HK-2 (cell line): ENCODE measurements around the gene ANO4.
"Not testable (repeated sequence)": the region's sequence is repeated elsewhere in the genome, so short reads cannot be mapped to it uniquely, and the experiment has no call there.

Experiments
- DNase-seq: peaks from one replicate; pipeline ENCODE4 v3.0.0-alpha.2; 2018; ENCODE audit not compliant: unreplicated experiment

ANO4 gene

DNA sequence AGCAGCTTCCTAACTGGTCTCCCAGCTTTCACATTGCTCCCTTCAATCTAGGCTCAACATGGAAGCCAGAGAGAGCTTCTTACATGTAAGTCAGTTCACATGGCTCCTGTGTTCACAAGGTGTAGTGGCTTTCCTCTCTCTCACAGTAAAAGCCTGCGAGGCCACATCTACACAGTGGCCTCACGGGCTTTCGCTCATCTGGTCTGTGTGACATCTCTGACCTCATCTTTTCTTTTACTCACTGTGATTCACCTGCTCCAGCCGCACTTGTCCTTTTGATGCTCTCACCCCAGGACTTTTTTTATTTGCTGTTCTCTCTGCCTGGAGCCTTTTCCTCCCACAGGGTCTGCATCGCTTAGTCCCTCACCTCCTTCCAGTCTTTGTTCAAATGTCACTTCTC is 293.3 kb downstream of the ANO4 start:
- DNase-seq, result no peak

DNA sequence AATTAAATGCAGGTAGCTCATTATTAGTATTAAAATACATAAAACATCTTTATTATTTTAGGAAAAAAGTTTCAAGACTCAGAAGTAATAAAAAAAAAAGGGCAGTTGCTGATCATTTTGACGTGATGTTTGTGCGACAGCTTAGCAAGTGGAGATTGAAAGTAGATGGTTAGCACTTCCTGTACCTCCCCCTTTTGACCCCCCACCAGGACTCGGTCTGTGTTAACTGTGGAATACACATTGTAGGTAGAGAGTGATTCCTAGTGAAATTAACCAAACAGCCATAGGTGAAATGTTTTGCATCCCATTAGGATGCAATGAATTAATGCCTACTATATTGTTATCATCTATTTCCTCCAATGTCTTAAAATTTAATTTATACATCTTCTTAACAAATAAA is 294.7 kb downstream of the ANO4 start:
- no peak for DNase-seq

DNA sequence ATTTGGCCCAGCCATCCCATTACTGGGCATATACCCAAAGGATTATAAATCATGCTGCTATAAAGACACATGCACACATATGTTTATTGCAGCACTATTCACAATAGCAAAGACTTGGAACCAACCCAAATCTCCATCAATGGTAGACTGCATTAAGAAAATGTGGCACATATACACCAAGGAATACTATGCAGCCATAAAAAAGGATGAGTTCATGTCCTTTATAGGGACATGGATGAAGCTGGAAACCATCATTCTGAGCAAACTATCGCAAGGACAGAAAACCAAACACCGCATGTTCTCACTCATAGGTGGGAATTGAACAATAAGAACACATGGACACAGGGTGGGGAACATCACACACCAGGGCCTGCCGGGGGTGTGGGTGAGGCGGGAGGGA is 295.6 kb downstream of the ANO4 start:
- not testable (repeated sequence) for DNase-seq

DNA sequence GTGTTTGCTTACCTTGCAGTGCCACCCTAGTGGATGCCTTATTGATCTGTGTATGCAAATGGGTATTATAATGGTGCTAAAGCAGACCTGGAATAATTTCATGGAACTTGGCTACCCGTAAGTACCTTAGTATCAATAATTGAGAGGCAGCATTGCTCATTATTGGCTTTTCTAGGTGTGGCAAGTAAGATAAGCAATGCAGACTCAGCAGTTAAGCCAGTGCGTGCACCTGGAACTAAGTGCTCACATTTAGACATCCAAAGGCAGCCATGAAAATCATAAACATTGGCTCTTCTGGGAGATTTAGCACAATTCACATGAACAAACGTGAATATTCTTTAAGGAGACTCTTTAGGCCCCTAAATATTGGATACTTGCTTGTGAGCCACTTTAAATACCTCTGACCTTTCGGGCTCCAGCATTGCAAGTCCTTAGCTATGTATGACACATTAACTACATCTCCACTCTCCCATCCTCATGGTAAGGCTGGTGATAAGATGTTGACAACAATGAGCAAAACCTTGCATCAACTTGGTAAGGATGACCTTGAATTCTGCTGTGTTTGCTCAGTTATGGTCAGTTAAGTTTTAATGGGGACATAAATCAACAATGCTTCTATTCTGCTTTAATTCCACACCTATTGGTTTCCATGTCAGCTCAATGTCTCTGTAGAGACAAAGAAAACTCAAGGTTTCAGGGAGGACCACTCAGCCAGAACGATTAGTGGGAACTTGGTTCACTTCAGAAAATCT is 303.4 kb downstream of the ANO4 start:
- DNase-seq, result no peak

DNA sequence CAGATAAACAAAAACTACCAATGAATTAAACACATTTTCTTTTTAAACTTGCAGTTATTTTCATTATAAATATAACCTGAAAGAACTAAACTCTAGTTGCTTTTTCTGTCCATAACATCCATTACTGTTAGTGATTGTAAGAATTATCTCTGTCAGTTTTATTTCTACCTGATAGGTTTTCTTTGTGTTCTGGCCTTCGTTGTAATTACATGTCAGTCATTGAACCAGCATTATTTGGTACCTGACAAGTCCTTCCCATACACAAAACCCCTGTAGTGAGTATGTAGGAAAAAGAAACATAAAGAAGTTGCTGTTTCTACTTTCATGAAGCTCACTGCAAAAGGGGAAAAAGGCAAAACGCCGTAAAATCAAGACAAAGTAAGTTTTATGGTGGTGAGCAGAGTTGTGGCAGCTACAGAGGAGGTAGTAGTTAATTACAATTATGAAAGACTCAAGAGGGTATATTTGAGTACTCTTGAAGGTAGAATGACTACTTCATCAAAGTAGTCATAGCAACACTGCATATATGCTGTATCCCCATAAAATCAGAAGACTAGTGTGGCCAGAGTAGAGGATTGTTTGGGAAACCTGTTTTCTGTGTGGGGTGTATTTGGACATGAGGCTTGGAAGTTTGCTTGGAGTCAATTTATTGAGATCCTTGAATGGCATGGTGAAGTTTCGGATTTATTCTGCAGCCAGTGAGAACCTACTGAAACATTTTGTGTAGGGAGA is 312.6 kb downstream of the ANO4 start:
- DNase-seq, result no peak

DNA sequence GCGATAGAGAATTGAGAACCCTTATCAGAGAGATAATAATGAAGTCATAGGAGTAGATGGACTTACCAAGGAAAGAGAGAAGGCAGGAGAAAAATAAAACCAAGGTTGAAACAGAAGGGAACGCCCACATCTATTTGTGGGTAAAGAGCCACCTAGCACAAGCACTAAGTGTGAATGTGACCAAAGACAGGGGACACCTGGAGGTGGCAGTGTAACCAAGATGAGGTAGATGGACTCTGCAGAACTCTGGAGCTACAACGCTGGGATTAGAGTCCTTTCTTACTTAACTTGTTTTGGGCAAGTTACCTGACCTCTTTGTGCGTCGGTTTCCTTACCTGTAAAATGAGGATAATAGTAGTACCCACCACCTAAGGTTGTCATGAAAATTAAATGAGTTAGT is 313.6 kb downstream of the ANO4 start:
- no peak for DNase-seq

DNA sequence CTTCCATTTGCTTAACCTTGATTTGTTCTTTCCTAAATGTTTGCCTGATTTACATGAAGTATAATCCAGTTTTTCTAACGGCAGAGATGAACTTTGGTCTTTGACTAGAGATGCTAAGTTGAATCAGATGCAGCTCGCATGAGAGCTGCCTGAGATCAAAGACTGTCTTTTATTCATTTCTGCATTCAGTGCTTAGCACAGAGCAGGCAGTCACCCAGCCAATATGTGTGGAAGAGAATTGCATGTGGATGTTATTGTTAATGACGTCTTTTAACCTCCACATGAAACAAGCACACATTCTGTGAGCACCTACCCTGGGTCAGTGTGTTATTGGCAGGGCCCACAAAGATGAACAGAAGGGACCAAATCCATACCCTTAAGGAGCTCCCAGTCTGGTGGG is 316.3 kb downstream of the ANO4 start:
- DNase-seq, result no peak

DNA sequence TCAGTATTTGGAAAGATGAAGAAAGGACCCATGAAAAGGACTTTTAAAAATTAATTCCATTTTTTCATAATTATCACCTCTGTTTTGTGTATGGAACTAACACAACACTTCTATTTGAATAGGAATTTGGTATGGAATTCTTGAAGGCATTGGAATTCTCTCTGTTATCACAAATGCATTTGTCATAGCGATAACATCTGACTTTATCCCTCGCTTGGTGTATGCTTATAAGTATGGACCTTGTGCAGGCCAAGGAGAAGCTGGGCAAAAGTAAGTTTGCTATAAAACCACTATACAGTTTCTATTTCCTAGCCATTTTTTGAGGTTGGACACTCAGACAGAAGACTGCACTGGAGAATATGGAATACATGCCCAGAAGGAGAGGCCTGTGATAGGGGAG is 316.9 kb downstream of the ANO4 start:
- no peak for DNase-seq

DNA sequence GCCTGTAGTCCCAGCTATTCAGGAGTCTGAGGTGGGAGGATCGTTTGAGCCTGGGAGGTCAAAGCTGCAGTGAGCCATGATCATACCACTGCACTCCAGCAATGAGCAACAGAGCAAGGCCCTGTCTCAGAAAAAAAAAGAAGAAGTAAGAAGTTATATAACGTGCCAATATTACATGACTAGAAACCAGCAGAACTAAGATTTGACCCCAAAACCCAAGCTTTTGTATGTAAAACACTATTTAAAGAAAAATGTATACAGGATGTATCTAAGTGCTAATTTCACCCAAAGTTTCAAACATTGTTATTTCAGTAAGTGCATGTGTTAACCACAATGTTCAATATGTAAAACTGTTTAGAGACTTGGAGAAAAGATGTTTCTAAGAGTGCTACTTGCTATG is 320.8 kb downstream of the ANO4 start:
- DNase-seq, result no peak

DNA sequence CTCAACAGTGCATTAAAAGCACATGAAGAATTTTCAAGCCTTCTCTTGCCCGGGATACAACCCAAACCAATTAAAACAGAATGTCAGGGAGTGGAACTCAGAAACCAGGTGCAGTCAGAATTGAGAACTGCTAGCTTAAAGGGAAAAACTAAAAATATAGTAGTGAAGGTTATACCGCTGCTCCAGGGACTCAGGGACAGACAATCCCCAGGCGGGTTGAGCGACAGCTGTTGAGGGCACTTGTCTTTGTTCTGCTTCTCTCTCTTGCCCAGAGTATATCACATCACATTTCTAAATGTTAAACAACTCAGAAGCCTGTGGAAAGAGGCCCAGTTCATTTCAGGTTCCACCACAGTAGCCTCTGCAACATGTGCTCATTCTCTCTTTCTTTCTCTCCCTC is 322.3 kb downstream of the ANO4 start:
- DNase-seq, result no peak

DNA sequence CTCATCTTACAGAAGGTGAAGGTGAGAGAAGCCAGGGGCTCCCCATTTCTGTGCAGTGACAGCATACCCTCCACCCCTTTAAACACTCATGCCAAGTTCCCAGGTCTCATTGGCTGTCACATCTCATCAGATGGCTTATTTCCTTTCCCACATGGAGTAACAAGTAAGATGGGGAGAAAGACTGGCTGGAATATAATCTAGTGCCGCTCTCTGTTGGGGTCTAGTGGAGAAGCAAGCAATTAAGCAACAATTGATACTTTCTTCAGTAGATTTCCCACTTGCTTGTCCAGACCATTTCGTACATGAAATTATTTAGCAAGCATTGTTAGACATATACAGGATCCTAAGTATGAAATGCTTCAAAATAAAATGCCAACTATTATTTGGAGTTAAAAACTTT is 323.3 kb downstream of the ANO4 start:
- no peak for DNase-seq

DNA sequence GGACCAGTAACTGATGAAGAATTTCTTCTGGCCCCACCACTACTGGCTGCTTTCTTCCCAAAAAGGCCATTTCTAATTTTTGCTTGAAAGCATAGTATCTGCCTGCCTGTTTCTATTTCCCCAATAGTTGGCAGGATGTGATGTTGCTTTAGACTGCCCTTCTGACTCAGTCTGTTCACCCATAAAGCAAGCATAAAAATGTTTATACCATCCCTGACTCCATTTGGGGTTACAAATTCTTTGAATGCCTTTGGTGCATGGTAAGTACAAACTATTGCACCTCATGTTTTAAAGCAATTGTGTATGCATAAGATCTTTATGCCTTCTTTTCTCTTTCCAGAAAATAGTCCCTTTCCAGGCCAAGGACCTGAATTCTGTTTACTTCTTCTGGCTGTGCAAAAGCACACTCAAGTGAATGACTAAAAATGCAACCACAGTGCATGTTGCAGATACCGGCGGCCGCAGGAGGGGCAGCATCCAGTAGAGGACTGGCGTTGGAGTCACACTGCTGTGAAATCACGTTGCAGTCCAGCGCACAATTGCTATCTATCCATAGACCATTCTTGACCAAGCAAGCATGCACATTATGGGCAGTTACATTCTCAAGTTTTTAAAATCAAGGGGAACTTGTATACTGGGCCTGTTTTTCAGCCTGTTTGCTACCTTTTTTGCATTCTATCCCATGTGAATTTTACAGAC is 333.1 kb downstream of the ANO4 start:
- no peak for DNase-seq

DNA sequence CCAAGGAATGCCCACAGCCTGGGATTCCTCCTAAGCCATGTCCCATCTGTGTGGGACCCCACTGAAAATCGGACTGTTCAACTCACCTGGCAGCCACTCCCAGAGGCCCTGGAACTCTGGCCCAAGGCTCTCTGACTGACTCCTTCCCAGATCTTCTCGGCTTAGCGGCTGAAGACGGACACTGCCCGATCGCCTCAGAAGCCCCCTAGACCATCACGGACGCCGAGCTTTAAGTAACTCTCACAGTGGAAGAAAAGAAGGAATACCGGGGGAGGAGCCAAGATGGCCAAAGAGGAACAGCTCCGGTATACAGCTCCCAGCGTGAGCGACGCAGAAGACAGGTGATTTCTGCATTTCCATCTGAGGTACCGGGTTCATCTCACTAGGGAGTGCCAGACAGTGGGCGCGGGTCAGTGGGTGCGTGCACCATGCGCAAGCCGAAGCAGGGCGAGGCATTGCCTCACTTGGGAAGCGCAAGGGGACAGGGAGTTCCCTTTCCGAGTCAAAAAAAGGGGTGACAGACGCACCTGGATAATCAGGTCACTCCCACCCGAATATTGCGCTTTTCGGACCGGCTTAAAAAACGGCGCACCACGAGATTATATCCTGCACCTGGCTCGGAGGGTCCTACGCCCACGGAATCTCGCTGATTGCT is 351.3 kb downstream of the ANO4 start:
- not testable (repeated sequence) for DNase-seq

DNA sequence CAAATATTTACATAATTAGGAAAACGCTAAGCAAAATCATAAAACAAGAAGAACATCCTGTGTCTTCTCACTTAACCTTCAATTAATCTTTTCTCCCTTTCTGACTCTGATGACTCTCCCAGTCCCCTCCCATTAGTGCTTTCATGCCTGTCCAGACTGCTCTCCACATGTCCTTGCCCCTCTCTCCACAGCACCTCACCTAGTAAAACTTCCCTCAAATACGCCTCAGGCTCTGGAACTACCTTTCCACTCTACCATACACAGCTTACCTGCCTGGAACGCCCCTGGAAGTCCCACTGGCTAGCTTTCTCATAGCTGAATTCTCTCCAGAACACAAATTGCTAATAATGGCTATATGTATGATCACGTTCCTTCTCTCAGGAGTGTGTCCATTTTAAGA is 370.7 kb downstream of the ANO4 start:
- no peak for DNase-seq

DNA sequence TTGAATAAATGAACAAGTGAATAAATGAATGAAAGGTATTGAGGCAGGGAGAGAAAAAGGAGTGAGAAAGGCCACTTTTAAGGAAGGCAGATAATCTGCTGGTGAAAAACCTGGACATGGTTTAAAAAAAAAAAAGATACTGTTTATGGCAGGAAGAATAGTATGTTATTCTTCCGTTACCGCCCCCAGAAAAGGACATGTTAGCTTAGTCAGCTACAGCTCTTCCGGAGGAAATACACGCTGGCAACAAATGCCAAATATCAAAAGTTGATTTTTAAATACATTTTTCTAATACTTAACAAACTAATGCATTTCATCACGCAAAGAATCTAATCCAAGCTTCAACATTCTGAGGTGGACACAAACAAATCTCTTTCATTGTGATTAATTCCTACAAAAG is 372.3 kb downstream of the ANO4 start:
- no peak for DNase-seq

DNA sequence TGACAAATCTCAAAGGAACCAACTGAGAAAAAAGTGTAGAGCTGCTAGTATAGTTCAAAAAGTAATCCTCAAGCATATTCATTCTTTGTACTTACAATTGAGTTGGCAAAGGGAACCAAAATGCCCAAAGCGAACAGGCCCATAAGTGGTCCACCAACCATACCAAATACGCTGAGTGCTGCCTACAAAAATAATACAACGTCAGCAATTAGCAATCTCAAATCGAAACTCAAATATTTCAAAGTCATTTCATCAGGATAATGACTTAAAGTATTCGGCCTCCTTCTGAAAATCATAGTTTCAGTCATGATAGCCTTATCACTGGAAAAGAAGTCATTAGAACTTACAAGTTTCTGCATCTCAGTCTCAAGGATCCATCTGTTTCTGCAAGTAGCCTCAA is 373.4 kb downstream of the ANO4 start:
- DNase-seq, result no peak

DNA sequence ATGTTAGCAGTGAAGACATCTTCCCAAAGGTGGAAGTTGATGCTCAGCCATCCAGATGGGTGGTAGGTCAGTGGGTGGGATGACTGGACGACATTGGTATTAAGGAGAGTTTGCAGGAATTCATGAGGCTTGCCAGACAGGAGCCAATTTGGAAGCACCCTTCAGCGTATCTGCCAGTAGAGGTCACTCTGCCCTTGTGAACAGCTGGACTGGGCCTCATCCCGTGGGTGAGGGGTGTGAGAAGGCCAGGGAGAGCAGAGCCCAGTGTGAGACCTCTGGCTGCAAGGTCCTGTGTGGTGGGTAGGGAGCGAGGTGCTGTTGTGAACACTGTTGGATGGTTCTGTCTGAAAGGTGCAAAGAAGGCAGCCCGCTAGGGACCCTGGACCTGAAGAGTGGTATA is 377.7 kb downstream of the ANO4 start:
- no peak for DNase-seq

DNA sequence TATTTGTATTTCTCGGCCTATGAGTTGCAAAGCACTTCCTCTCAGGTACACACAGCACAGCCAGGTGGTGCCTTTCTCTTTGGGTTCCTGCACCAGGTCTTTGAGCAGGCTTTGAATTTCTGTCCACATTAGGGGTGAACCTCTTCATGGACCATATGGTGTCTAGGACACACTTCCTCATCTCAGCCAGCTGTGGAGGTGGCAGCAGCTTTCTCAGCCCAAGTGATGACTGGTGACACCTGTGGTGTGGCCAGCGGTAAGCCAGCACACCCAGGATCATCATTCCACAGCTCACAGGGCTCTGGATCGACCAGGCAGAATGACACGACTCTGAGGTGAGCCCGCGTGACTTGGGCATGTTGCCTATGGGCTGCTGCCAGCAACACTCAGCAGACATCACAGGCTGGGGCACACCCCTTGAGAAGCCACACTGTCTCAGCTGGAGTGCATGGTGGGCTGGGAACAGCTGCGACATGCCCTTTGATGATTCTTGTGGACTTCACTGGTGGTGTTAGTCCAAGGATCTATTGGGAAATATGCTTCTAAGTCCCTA is 378.7 kb downstream of the ANO4 start:
- no peak for DNase-seq

DNA sequence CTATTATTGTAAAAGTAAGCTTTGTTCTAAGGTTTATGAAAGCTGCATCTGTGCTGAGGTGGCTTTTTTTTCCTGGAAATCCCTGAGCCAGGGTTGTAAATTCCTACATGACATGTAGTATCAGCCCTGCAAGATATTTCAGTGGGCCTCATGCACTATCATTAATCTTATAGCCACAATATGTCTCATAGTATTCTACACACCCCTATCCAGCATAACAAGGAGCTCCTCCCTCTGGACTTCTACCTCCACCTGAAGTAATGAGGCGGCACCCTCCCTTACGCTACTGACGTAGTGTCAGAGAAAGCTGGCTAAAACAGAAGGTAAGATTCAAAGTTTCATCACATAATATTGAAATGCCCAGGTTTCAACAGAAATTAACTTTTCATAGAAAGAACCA is 380.0 kb downstream of the ANO4 start:
- DNase-seq, result no peak
